HK-2 (cell line): ENCODE results near the gene SETD3.

ENCODE experiments used
- DNase-seq: peaks from one replicate; pipeline ENCODE4 v3.0.0-alpha.2; 2018; ENCODE audit not compliant: unreplicated experiment

Gene SETD3

DNA sequence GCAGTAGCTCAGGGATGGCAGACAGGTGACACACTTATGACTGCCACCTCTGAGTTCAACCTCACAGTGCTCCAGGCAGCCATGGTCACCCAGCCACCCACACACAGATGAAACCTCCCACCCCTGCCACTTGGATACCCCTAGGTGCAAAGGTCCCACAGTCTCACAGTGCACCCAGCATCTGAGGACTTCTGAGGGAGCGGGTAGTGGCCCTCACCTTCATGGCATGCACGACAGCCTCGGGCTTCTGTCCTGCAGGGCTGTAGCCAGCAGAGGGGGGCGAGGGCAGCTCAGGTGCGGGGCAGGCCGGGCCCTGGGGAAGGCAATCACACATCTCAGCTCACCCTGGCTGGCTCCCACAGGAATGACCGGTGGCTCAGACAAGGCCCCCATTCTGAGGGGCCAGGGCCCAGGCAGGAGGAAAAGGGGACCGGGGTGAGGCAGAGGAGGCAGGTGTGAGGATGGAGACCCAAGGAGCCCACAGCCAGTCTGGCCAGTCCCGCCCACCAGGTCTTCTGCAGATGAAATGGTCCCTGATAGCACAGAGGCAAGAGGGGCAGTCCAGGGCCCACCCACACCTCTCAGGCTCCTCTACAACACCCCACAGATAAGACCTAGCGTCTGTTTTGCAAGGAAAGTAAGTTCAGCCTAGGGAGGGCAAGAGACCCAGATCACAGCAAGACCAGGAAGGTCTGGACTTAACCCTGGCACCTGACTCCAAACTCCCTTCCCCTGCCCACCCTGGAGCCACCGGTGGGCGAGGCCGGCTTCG is 36.4 kb upstream of the SETD3 start:
- no peak for DNase-seq

DNA sequence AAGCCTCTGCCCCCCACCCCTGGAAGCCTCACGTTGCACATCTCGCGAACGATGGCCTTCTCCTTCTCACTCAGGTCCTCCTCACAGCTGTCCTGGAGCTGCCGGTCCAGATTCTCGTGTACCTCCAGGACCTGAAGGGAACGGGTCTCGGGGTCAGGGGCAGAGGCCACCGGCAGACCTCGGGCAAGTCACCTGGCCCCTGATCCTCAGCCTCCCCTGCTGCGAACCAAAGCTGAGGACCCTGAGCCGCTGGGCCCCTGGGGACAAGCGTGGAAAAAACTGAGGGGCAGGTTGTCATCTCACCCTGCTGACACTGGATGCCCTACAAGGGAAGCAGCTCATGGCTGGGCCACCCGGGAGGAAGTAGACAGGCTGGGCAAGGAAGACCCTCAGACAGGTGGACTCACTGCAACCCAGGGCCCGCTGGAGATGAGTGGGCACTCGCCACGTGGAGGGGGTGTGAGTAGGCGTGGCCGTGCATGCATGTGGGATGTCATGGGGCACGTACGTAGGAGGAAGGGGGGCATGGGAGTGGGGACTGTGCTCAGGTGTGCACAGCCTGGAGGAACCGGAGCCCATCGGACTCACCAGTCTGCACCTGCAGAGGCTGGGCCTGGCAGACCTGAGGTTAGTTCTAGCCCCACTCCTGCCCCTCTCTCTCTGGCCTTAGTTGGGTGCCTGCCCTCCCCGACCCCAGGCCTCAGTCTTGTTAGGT is 35.7 kb upstream of the SETD3 start:
- no peak for DNase-seq

DNA sequence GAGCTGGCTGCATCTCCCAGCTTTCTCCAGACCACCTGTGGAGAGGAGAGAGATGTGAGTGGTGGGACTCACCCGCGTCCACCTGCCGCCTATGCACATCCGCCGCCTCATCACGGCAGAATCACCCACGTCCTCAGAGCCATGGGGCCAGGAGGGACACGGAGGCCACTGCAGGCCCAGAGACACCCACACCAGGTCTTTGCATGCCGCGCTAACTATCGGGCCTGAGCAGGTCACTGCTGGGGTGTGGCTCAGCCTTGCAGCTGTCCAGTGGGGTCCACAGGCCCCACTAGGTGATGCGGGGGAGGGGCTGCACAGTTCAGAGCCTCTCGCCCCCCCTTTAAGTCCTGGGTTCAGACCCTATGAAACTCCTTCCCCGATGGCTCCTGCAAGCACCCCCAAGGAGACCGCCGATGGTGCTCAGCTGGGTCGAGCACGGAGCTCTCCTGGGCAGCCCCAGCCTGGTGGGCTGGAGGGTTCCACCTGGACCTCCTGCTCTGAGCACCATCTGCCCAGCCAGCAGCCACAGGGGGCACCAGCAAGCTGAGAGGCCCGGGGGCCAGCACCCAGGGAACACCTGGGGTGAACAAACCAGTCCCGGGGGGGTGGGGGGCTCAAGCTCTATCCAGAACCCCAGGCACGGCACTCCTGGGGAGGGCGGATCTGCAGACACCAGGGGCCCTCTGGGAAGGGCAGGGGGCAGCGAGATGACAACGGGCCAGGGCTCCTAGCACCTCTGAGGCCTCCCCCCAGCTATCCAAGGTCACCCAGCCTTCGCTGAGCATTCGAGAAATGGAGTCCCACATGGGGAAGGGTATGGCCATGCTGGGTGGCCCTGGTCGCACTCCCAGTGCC is 34.9 kb upstream of the SETD3 start:
- no peak for DNase-seq

DNA sequence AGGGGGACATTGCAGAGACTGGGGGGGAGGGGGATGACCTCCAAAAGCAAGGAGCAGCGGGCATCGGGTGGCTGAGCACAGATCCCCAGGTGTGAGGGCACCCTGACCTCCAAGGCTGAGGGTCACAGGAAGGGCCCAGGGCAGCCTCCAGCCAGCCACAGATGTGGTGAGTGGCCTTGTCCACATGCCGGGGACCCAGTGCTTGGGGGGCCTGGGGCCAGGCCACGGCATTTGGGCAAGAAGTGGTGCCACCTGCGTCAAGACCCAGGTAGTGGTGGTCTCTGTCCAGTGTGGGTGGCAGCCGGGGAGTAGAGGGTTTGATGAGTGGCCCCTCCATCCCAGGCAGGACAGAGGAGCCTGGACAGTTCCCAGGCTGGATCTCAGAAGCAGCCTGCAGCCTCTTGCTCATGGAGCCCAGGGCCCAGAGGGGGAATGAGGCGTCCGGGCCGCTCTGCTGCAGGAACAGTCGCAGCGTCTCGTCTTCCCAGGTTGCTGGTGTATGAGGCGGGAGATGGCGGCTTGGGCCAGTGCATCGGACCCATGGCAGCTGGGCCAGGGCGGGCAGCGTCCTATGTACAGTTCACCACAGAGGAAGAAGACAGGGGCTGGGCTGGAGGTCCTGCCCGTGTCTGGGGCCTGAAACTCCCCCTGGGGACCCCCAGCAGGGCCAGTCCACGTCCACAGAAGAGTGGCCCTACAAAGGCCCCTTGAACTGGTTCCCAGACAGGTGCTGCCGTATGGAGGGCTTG is 34.1 kb upstream of the SETD3 start:
- DNase-seq: no peak

DNA sequence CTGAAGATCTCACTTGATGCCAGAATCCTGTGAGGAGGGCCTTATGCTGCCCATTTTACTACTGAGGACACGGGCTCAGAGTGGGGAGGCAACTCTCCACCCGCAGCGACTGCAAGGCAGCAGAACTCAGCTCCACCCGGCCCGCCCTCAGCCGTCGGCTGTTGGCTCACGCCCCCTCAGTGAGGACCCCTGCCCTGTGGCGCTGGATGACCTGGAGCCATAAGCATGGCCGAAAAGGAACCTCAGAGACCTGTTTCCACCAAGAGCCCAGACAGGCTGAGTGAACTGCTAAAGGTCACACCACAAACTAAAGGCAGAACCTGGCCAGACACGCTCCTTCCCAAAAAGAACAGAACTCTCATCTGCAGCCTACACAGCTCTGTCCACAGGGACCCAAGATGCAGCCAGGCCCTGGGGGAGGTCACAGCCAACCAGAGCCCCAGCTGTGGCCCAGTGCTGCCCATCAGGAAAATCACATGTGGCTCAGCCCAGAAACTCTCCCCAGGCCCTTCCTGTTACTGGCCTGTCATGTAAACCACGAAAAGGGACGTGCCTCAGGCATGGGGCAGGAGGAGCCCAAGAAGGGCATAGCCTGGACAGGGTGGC is 33.4 kb upstream of the SETD3 start:
- no peak for DNase-seq

DNA sequence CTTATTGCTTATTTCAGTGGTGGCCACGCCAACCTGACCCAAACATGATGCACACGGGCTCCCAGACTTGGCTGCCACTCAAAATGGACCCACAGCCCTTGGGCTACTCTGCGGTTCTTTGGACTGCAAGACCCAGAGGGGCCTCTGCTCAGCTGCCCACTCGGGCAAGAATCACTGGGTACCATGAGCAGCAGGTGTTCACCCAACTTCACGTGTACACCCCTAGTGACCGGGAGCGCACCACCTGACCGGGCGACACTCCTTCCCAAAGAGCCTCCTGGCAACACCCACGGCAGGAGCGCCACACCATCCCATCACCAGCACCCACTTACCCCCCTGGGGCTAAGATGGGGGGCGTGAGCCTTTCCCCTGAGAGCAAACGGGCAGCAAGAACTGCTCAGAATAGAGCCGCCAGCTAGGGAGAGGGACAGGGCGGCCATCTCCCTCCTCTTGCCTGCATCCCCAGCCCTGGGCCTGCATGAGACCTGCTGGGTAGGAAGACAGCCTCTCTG is 32.6 kb upstream of the SETD3 start:
- no peak for DNase-seq

DNA sequence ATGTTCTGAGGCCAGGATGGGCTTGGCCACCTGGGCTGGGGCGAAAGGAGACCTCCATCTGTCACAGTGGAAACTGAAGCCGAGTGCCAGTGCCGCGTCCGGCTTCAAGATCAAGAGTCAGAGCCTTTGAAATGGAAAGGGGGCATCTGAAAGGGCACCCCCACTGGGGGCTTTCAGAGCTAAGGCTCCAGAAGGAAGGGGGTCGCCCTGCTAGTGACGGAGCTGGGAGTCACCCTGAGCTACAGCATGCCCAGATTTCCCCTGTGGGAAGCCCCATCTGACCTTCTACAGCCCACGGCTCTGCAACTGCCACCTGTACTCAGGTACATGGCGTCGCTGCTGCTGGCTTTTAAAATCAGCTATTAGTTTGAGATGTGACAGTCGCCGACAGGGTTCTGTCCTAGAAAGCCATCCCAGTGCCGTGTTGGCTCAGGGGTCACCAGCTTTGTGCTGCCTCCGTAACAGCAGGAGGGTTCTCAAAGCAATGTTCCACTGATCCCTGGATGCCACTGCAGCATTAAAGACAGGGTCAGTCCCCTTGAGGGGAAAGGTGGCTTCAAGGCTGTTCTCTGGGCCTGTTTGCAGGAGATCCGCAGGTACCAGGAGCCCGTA is 32.0 kb upstream of the SETD3 start:
- DNase-seq: no peak

DNA sequence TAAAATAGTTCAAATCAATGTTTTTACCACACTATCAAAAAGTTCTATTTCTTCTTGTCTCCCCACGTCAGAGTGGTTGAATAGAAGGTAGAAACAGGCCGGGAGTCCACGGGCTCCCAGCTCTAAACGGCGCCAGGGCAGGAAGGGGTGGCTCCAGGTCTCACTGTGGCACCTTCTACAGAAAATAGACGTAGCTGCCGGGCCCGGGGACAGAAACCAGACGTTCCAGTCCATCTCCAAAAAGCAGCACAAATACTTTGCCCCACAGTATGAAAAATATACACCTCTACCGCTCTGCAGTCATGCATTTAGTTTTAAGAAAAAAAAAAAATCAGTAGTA is 31.4 kb upstream of the SETD3 start:
- no peak for DNase-seq

DNA sequence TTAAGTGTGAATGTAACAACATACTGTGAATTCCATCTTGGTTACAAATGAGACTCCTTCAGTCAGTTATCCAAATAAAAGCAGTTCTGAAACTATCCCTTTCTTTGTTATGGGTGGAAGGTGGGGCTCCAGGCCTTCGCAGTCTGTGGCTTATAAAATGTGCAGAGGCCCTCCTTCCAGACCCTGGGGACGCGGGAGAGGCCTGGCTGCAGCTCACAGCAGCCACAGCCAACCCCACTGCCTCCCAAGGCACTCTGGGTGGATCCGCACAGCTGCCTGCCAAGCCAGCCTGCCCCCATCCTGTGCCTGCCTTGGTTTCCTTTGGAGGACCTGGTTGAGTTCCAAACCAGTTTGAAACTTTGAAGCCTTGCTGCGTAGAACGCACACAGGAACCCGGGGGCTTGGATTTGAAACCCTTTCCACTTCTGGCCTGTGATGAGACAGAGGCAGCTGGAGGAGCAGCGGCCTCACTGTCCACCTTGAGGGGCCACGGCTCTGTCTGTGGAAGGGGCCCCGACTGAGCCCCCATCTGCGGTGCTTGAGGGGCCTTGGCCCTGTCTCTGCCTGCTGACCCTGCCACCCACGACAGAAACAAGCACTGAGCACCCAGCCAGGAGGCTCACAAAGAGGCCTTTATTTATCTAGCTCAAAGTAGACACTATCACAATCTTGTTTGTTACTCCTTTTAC is 30.9 kb upstream of the SETD3 start:
- DNase-seq: no peak

DNA sequence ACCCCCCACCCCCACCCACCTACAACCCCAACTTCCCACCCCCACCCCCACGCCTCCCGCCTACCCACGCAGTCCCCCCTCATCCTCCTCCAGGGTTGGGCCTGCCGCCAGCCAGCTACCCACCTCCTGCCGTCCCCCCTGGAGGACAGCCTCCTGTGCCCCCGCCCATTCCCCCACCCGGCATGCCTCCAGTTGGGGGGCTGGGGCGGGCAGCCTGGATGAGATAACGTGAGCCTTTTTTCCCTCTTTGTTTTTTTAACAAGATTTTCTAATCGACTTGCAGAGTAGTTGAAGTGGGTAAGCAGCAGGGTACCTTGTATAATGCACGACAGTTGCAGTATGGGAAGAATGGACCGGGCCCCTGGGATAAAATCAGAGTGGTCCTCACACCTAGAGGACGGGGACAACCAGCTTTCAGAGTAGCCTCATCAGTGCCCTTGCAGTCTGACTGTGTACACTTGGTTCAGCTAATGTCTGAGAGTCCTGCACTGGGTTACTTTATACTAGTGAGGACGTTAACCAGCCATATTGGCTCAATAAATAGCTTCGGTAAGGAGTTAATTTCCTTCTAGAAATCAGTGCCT is 30.0 kb upstream of the SETD3 start:
- DNase-seq: no peak

DNA sequence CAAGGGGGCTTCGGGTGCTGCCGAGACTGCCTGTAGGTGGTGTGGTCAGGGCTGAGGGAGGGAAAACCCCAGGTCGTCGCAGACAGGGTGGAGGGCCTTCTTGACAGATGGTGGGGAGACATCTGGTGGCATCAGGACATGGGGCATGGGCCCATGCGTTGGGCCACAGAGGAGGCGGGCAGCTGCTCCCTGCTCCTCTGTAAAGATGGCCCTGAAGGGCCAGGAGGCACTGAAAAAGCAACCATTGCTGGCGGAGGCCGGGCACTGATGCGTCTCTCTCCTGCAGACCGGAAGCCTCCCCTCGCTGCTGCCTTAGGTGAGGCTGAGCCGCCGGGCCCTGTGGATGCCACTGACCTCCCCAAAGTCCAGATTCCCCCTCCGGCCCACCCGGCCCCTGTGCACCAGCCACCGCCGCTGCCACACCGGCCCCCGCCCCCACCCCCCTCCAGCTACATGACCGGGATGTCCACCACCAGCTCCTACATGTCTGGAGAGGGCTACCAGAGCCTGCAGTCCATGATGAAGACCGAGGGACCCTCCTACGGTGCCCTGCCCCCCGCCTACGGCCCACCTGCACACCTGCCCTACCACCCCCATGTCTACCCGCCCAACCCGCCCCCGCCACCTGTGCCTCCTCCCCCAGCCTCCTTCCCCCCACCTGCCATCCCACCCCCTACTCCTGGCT is 29.4 kb upstream of the SETD3 start:
- DNase-seq: no peak

DNA sequence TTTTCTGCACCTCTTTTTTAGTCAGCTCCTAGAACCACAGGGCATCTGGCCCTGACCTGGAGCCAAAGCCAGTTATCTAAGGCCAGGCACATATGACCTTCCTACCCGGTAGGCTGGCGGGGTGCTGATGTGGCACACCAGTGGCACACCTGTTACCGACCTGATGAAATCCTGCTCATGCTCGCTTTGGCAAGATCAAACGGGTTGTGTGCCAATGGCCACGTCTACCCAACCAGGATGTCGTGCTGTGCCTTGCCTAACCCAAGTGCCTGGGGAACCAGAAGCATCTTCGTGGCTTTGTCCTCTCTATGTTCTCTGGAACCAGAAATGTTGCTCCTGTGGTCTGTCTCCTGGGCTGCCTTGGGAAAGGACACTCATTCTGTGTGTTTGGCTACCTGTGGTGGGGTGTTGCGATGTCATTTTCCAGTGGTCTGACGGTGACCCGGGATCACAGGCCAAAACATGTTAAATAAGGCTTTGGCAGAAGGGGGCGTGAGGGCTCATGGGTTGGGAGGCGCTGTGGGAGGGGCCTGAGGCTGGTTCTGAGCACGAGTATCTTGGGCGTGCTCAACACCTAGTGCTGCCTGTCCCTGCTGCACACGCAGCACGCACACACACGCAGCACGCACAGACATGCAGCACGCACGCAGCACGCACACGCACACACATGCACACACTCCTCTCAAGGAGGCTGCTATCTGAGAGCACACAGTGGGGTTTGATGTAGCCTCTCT is 28.4 kb upstream of the SETD3 start:
- DNase-seq: no peak

DNA sequence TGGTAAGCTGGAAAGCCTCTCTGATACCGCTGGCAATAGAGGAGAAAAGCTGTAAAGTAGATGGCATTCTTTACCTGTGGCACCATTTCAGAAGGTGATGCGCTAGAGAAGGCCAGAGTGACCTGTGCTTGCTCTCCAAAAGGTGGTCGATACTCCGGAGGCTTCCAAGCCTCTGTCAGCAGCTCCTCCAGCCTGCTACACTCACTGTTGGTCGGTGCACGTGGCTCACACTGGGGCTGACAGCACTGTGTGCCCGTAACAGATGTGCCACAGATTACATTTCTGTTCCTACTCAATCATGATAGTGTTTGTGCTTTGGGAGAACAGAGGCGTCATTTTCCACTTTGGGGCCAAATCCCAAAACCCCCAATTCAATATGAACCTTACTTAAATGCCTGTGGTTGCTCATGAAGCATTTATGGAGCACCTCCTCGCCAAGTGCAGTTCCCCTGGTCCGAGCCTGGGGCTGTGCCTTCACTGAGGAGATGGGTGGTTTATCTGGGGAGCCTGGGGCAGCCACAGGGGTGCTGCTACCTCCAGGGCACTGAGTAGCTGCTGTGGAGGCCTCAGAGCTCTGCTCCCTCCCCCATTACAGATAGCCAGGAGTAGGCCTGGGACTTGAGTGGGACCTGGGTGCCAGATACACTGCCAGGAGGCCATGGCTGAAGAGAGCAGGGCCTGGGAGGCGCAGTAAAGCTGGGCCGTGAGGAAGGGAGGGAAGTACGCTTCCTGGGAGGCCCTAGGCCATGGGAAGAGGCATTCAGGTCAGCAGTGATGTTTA is 27.4 kb upstream of the SETD3 start:
- DNase-seq: no peak

DNA sequence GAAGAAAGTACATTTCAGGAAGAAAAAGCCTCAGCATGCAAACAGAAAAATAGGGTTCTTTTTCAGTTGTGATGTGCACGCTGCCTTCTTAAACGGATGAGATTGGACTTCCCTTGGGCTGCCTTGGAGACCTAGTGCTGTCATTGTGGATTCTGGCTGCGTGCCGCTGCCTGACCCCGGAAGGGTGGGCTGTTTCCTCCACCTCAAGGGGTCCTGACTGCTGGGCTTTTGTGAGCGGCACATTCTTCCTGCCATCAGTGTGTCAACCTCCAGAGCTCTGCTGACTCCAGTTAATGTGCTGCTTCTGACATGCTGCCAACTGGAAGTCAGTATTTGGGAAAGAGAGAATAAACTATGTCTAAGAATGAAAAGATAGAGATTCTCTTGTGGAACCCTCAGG is 25.6 kb upstream of the SETD3 start:
- no peak for DNase-seq

DNA sequence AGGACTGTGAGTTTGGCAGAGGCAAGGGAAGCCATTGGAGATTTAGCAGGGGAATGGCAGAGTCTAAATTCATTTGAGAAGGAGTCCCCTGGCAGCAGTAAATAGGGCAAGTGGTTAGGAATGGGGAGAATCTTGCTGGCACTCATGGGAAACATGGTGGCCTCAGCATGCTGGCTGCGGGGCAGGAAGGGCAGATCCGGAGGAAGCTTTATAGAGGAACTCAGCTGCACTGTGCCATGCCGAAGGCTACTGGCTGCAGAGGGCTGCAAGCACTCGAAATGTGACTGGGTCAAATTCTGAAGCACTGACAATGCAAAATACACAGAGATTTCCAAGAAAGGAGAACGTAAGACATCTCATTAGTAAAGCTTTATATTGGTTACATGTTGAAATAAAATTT is 24.4 kb upstream of the SETD3 start:
- DNase-seq: no peak

DNA sequence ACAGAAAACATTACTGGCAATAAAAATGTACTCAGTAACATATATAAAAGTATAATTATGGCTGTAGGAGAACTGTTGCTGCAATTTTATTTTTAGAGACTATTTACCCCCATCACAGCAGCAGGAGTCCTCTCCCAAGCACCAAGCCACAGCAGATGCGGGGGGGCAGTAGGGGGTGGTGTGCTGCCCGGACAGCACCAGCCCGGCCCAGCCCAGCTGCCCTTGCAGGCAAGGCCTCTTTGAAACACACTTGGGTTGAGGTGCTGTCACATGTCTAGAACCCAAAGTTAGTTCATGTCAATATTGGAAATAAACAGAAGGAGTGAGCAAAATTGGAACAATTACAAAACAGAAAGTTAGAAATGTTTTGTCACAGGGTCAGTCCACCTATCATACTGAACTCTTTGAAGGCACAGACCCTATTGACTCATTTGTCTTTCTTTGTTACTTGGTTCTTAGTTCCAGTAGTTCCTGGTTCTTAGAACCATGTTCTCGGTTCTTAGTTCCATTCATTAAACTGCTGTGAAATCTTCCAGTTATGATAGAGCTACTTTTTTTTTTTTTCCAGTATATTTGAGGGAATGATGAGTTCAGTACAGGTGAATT is 23.3 kb upstream of the SETD3 start:
- DNase-seq: no peak

DNA sequence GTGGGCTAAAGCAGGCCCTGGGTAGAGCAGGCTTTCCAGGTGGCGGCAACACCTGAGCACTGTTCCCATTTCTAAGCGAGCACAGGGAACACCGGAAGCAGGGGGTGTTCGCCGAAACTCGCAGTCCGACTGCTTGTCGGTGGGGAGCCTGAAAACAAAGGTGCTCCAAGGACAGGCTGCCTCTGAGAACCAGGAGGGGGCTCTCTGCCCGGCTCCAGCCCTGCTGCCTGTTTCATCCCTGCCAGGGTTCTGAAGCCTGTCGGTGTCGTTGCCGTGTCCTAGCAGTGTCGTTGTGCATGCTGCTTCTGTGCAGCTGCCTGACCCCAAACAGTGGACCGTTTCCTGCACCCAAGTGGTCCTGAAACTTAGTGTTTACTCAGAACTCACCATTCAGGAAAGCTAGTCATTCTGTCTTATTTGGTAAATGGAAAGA is 22.3 kb upstream of the SETD3 start:
- no peak for DNase-seq
